Endothelial cell of umbilical vein (primary cell): ENCODE measurements around the gene KRT33A. TPM values are rescaled to one million over a fixed set of nuclear protein-coding genes. Genes with fewer than 3 reads are reported as not detected.

Experiments used
- BruUV-seq: library from RNA; stranded (reverse); fragments of 400-500 nt; replicated peaks from 2 replicates; lab custom pipeline; 2021; lab: Mats Ljungman, UMichigan
- CTCF ChIA-PET: fragments of 300-600, 350-600 bp; sonication (Branson Sonifier 250); formaldehyde crosslinking; loops from one replicate; lab custom pipeline; 2021; ENCODE audit warnings: antibody characterized with exemption, inconsistent platforms; lab: Charles Lee
- POLR2A ChIA-PET: fragments of 300-600, 350-600 bp; sonication (Branson Sonifier 250); formaldehyde crosslinking; loops from one replicate; lab custom pipeline; 2021; ENCODE audit warnings: antibody characterized with exemption, inconsistent platforms; lab: Charles Lee
- DNase-seq: peaks from one replicate; pipeline ENCODE4 v3.0.0-alpha.2; 2011; ENCODE audit warnings: low read depth, low spot score
- FAIRE-seq: peaks from 2 replicates; lab custom pipeline; 2011; peaks lifted over from hg19 to GRCh38; lab: Jason Lieb, UNC
- H2AFZ ChIP-seq: 2 replicates; pipeline ENCODE4 v1.6.0; 2012; ENCODE audit warnings: low read depth, low read length, control low read depth, inconsistent platforms
- H3K27ac ChIP-seq: 2 replicates; pipeline ENCODE4 v1.5.1; 2011; ENCODE audit warnings: low read depth, mild to moderate bottlenecking, control low read depth, low read length, moderate library complexity; ENCODE audit not compliant: insufficient read depth
- H3K27me3 ChIP-seq, 2 experiments: 2 replicates each; pipeline versions ENCODE4 v1.6.0 to v1.6.1; 2011; ENCODE audit warnings: low read length in 2 of 2, mixed read lengths in 1 of 2; ENCODE audit not compliant: control insufficient read depth in 2 of 2, insufficient read depth in 2 of 2
- H3K36me3 ChIP-seq, 2 experiments: 2 replicates in 1 of 2; 3 replicates in 1 of 2; pipeline ENCODE4 v1.5.1; 2011; ENCODE audit warnings: low read length in 2 of 2, mild to moderate bottlenecking in 1 of 2, moderate library complexity in 1 of 2; ENCODE audit not compliant: control insufficient read depth in 2 of 2, insufficient read depth in 2 of 2; ENCODE audit errors: extremely low read depth in 1 of 2
- H3K4me1 ChIP-seq: 3 replicates; pipeline ENCODE4 v1.5.1; 2011; ENCODE audit warnings: mild to moderate bottlenecking, low read length; ENCODE audit not compliant: control insufficient read depth, insufficient read depth; ENCODE audit errors: extremely low read depth
- H3K4me2 ChIP-seq: 2 replicates; pipeline ENCODE4 v1.6.1; 2011; ENCODE audit warnings: low read length, control low read depth, mixed read lengths; ENCODE audit not compliant: insufficient read depth
- H3K4me3 ChIP-seq, 3 experiments: fragments of 200-600 bp in 1 of 3; sonication (generic), shearing (Covaris generic) in 1 of 3; replicated peaks in 1 of 3; 2 replicates each; pipeline ENCODE4 v1.5.1; 2011 to 2016; ENCODE audit warnings: control low read depth in 3 of 3, low read length in 3 of 3, mild to moderate bottlenecking in 2 of 3, inconsistent platforms in 1 of 3, low read depth in 1 of 3, moderate library complexity in 1 of 3; ENCODE audit not compliant: insufficient read depth in 1 of 3
- H3K79me2 ChIP-seq: 2 replicates; pipeline ENCODE4 v1.6.0; 2012; ENCODE audit warnings: low read length, inconsistent platforms; ENCODE audit not compliant: control insufficient read depth, insufficient read depth
- H3K9ac ChIP-seq: replicated peaks from 2 replicates; pipeline ENCODE3; 2011; ENCODE audit warnings: low read length, control low read depth; ENCODE audit not compliant: insufficient read depth; ENCODE audit errors: extremely low read depth
- H3K9me1 ChIP-seq: replicated peaks from 3 replicates; pipeline ENCODE4 v1.6.0; 2011; ENCODE audit warnings: mild to moderate bottlenecking, low read length; ENCODE audit not compliant: control insufficient read depth, insufficient read depth; ENCODE audit errors: extremely low read depth
- H3K9me3 ChIP-seq: replicated peaks from 2 replicates; pipeline ENCODE4 v1.5.1; 2012; ENCODE audit warnings: low read length, inconsistent platforms; ENCODE audit not compliant: control insufficient read depth, insufficient read depth
- H4K20me1 ChIP-seq: replicated peaks from 2 replicates; pipeline ENCODE3; 2011; ENCODE audit warnings: mild to moderate bottlenecking, low read length; ENCODE audit not compliant: control insufficient read depth, insufficient read depth; ENCODE audit errors: extremely low read depth
- EZH2 ChIP-seq: IDR thresholded peaks from 2 replicates; pipeline ENCODE4 v1.6.1; 2012; ENCODE audit warnings: borderline replicate concordance, low read depth, mild to moderate bottlenecking, moderate library complexity, low read length, inconsistent platforms; ENCODE audit not compliant: severe bottlenecking
- FOS ChIP-seq: IDR thresholded peaks from 2 replicates; pipeline ENCODE4 v1.6.1; 2011; ENCODE audit warnings: mild to moderate bottlenecking, low read length, moderate library complexity, borderline replicate concordance; ENCODE audit not compliant: insufficient read depth
- GATA2 ChIP-seq: IDR thresholded peaks from 2 replicates; pipeline ENCODE4 v1.7.0; 2011; ENCODE audit warnings: low read depth, mild to moderate bottlenecking, moderate library complexity, mixed read lengths, low read length; ENCODE audit not compliant: insufficient read length, insufficient read depth
- JUN ChIP-seq: IDR thresholded peaks from 2 replicates; pipeline ENCODE4 v1.6.1; 2011; ENCODE audit warnings: borderline replicate concordance, low read depth; ENCODE audit not compliant: insufficient read length, insufficient read depth
- MAX ChIP-seq: IDR thresholded peaks from 2 replicates; pipeline ENCODE4 v1.6.1; 2011; ENCODE audit not compliant: insufficient read depth, insufficient read length
- MYC ChIP-seq: IDR thresholded peaks from one replicate; pipeline ENCODE4 v1.6.1; 2011; ENCODE audit warnings: mild to moderate bottlenecking, low read depth, low read length
- POLR2A ChIP-seq: IDR thresholded peaks from 2 replicates; pipeline ENCODE4 v1.6.1; 2012; ENCODE audit warnings: low read depth, mild to moderate bottlenecking, control low read depth, low read length
- POLR2AphosphoS5 ChIP-seq: IDR thresholded peaks from 2 replicates; pipeline ENCODE4 v1.6.1; 2012; ENCODE audit warnings: low read depth, mild to moderate bottlenecking, control low read depth, low read length, moderate library complexity; ENCODE audit not compliant: insufficient read depth
- dilution Hi-C: fragments of 300-500 bp; cut with MboI; formaldehyde crosslinking; loops from one replicate; pipeline ENCODE4 v1.15.0; 2019; ENCODE audit warnings: low sequenced_read_pairs; ENCODE audit not compliant: extremely low pct_ligation_motif_present
- intact Hi-C: fragments of 100-400 bp; cut with micrococcal nuclease; formaldehyde crosslinking; loops from one replicate; pipeline ENCODE4 v1.10.0; 2022
- polyA plus RNA-seq, 4 experiments: library from polyadenylated mRNA; depleted of rRNA in 3 of 4; stranded (reverse) in 3 of 4; unstranded in 1 of 4; fragments of >200 nt; gene quantifications; 2 replicates each; pipeline versions ENCODE4 v1.2.1 to v1.2.3, GENCODE V29; 2011 to 2012; ENCODE audit warnings: missing spikeins in 1 of 4
- total RNA-seq: library from RNA; stranded (reverse); gene quantifications from 2 replicates; pipeline ENCODE4 v1.2.3, GENCODE V29; 2021
- TF ChIP-seq, protein P1 (sequence below), 2 donors: IDR thresholded peaks; 1 replicate in 1 of 2; 2 replicates in 1 of 2; pipeline ENCODE4 v1.5.1; 2011; ENCODE audit warnings: low read length in 2 of 2, mild to moderate bottlenecking in 2 of 2, moderate library complexity in 2 of 2, control low read depth in 1 of 2, inconsistent platforms in 1 of 2, low read depth in 1 of 2; ENCODE audit not compliant: insufficient read depth in 1 of 2; ENCODE audit errors: extremely low read depth in 1 of 2

The KRT33A gene
- total and polyA plus RNA-seq, 2 donors (not counting 3 experiments of a cell fraction or from before 2014, with no cell fraction given) = not detected

DNA sequence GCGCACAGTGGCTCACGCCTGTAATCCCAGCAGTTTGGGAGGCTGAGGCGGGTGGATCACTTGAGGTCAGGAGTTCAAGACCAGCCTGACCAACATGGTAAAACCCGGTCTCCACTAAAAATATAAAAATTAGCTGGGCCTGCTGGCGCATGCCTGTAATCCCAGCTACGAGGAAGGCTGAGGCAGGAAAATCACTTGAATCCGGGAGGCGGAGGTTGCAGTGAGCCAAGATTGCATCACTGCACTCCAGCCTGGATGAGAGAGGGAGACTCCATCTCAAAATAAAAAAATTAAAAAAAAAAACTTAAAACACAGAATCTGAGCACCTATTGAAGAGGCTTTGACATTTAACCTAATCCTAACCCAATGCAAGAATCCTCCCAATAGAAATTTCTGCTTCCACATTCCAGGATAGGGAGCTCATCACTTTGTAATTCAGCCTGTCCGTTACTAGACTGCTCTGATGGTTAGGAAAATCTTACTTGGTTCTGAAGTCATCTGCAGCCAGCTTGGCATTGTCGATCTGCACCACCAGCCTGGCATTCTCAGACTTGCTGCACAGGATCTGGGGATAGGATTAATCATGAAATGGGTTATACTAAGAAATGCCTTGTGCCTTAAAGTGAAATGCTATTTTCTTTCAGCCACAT is 16.9 kb upstream of the KRT33A start:
- Histone ChIP-seq H3K9me1 (no peaks in the 10 kb centered on the region), H3K79me2 (no peaks in the 10 kb centered on the region), H3K9me3 (no peaks in the 10 kb centered on the region), H2AFZ (no peak overlapping the region), H3K36me3 (no peaks in the 10 kb centered on the region), H3K9ac (no peak overlapping the region), H3K27ac (no peak overlapping the region), H4K20me1 (no peaks in the 10 kb centered on the region), H3K4me3 (no peak overlapping the region), H3K4me1 (no peaks in the 10 kb centered on the region), H3K4me2 (no peak overlapping the region), H3K27me3 (no peaks in the 10 kb centered on the region)
- ChIA-PET POLR2A (no interaction called here), CTCF (no interaction called here)
- no TSS peak for BruUV-seq
- dilution Hi-C loops (no loop called here), intact Hi-C loops (no loop called here)
- FAIRE-seq = no peak
- DNase-seq = no peak
- TF ChIP-seq MAX = no peak
- no peak for TF ChIP-seq POLR2A
- no peak for TF ChIP-seq POLR2AphosphoS5
- TF ChIP-seq, protein P1, sequence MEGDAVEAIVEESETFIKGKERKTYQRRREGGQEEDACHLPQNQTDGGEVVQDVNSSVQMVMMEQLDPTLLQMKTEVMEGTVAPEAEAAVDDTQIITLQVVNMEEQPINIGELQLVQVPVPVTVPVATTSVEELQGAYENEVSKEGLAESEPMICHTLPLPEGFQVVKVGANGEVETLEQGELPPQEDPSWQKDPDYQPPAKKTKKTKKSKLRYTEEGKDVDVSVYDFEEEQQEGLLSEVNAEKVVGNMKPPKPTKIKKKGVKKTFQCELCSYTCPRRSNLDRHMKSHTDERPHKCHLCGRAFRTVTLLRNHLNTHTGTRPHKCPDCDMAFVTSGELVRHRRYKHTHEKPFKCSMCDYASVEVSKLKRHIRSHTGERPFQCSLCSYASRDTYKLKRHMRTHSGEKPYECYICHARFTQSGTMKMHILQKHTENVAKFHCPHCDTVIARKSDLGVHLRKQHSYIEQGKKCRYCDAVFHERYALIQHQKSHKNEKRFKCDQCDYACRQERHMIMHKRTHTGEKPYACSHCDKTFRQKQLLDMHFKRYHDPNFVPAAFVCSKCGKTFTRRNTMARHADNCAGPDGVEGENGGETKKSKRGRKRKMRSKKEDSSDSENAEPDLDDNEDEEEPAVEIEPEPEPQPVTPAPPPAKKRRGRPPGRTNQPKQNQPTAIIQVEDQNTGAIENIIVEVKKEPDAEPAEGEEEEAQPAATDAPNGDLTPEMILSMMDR (IDR thresholded peaks at IDR 0.05; ENCODE audit: extremely low read depth in 1 of 2, insufficient read depth in 1 of 2, low read depth in 1 of 2, low read length in 2 of 2) = no peak
- no peak for TF ChIP-seq GATA2
- TF ChIP-seq EZH2 = no peak
- TF ChIP-seq JUN = no peak
- no peak for TF ChIP-seq FOS
- TF ChIP-seq MYC = no peak
